Measurements from ENCODE around the gene COL13A1.

COL13A1 gene

DNA sequence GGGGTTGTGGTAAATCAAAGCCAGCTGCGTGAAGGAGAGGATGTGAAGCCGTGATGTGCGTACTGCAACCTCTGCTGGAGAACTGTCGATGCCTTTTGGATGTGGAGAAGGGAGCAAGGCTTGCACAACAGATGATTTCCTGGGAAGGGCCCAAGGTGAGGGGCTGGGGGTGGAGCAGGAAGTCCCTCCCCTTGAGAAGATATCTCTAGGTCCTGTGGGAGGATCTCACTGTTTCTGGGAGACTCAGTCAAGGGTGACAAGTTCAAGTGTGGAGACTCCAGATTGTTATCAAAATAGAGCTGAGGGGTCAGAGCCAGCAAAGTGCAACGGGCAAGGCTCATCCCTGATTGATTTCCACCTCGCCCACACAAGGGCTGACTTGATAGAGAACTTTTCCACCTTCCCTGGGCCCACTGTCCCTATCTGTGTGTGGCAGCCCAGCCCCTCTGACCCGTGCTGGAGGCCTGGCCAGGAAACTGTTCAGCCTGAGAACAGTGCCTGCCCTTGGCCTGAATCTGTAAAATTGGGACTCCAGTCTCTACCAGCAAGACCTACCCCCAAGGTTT is 55.0 kb downstream of the COL13A1 start:
- H3K4me3 ChIP-seq (ENCODE audit: low read depth, low read length) = no peak overlapping the region
- TF ChIP-seq, protein P1, sequence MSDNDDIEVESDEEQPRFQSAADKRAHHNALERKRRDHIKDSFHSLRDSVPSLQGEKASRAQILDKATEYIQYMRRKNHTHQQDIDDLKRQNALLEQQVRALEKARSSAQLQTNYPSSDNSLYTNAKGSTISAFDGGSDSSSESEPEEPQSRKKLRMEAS (IDR thresholded peaks at IDR 0.05; ENCODE audit: low read depth, low read length) = no peak
- TF ChIP-seq, protein P2, sequence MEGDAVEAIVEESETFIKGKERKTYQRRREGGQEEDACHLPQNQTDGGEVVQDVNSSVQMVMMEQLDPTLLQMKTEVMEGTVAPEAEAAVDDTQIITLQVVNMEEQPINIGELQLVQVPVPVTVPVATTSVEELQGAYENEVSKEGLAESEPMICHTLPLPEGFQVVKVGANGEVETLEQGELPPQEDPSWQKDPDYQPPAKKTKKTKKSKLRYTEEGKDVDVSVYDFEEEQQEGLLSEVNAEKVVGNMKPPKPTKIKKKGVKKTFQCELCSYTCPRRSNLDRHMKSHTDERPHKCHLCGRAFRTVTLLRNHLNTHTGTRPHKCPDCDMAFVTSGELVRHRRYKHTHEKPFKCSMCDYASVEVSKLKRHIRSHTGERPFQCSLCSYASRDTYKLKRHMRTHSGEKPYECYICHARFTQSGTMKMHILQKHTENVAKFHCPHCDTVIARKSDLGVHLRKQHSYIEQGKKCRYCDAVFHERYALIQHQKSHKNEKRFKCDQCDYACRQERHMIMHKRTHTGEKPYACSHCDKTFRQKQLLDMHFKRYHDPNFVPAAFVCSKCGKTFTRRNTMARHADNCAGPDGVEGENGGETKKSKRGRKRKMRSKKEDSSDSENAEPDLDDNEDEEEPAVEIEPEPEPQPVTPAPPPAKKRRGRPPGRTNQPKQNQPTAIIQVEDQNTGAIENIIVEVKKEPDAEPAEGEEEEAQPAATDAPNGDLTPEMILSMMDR (IDR thresholded peaks at IDR 0.05; ENCODE audit: low read depth, low read length) = no peak
- TF ChIP-seq POLR2A (IDR thresholded peaks at IDR 0.05; ENCODE audit: extremely low read depth, insufficient read length) (no peak), MYC (IDR thresholded peaks at IDR 0.05; ENCODE audit: low read depth, low read length) (no peak)

DNA sequence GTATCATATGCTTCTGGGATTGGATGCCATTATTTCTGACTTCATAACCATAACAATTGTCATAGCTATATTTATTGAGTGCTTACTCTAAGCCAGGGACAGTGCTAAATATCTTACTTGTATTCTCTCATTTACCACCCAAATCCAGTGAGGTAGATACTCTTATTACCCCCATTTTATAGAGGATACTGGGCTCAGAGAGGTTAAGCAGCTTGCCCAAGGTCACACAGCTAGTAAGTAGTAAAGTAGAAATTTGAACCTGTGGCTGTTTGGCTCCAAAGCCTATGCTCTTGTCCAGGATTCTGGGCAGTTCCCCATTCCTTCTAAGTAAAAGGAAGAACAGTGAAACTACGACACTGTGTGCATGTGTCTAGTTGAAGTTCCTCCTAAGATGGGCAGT is 56.5 kb downstream of the COL13A1 start:
- DNase-seq (ENCODE audit: low read depth) = no peak
- TF ChIP-seq POLR2A (IDR thresholded peaks at IDR 0.05; ENCODE audit: extremely low read depth, insufficient read length) (no peak), MYC (IDR thresholded peaks at IDR 0.05; ENCODE audit: low read depth, low read length) (no peak)
- TF ChIP-seq, protein P1 (IDR thresholded peaks at IDR 0.05; ENCODE audit: low read depth, low read length) = no peak
- TF ChIP-seq, protein P2 (IDR thresholded peaks at IDR 0.05; ENCODE audit: low read depth, low read length) = no peak
- no peak overlapping the region for H3K4me3 ChIP-seq (ENCODE audit: low read depth, low read length)

More for the DNA sequence above, 55.0 kb downstream of the COL13A1 start:
- DNase-seq (ENCODE audit: low read depth) = no peak

DNA sequence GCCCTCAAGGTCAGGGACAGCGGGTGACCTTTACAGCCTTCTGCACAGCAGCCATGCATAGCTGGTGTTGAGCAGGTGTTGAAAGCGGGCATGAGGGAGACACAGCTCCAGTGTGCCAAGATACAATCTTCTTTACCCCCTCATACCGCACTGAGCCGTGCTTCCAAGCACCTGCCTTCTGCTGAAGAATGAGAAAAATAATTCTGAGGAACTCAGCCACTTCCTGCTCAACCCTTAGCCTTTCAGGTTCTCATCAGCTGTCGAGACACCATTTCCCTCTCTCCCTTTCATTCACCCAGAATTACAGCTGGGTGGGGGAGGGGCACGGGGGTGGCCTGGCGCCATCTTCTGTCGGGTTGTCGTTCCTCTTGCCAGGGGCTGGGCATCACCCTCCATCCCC is 58.6 kb downstream of the COL13A1 start:
- no peak overlapping the region for H3K4me3 ChIP-seq (ENCODE audit: low read depth, low read length)
- DNase-seq (ENCODE audit: low read depth) = no peak
- TF ChIP-seq, protein P1 (IDR thresholded peaks at IDR 0.05; ENCODE audit: low read depth, low read length) = no peak
- TF ChIP-seq, protein P2 (IDR thresholded peaks at IDR 0.05; ENCODE audit: low read depth, low read length) = no peak
- TF ChIP-seq POLR2A (IDR thresholded peaks at IDR 0.05; ENCODE audit: extremely low read depth, insufficient read length) = no peak
- TF ChIP-seq MYC (IDR thresholded peaks at IDR 0.05; ENCODE audit: low read depth, low read length) = no peak

DNA sequence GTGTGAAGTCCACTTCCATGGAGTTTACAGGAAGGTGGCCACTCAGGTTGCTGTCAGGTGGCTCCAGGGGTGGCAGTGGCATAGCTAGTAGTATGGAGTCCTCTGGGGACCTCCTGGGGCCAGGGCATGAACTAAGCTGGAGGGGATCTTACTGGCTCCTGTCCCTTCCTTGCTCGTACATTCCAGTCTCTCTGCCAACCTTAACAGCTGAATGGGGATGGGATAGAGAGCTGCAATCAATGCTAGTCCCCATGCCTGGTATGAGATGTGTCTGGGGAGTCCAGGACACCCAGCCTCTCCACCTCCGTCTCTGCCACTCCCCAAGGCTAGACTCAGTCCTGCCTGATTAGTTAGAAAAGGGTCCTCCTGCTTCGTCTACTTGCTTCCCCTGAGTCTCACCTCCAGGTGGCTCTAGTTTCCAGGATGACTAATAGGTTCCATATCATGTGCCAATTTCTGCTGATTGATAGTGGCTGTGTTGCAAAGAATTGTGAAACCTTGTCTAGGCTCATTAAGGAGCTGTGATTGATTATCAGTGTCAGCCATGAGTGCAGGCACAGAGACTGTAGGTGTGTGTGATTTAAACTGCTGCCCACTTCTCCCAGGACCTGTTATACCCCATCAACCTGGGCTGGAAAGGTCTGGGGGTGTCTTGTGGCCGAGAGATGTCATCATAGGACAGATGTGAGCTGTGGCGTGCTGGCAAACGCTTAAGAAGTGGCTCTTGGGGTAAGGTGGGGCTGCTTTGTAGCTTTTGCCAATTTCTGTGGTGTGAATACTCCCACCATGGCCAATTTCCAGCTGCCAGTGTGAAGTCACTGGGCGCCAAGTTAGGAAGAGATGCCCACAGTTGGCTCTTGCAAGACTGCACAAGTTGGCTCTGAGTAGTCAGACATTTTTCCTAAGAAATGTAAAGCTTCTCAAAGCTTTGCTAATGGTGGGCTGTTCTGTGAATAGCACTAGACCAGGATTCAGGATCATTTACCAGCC is 59.8 kb downstream of the COL13A1 start:
- TF ChIP-seq, protein P2 (IDR thresholded peaks at IDR 0.05; ENCODE audit: low read depth, low read length) = peak; percentile 28
- TF ChIP-seq POLR2A (IDR thresholded peaks at IDR 0.05; ENCODE audit: extremely low read depth, insufficient read length) (no peak), MYC (IDR thresholded peaks at IDR 0.05; ENCODE audit: low read depth, low read length) (no peak)
- TF ChIP-seq, protein P1 (IDR thresholded peaks at IDR 0.05; ENCODE audit: low read depth, low read length) = no peak
- no peak overlapping the region for H3K4me3 ChIP-seq (ENCODE audit: low read depth, low read length)
- peak; percentile 69 for DNase-seq (ENCODE audit: low read depth)

DNA sequence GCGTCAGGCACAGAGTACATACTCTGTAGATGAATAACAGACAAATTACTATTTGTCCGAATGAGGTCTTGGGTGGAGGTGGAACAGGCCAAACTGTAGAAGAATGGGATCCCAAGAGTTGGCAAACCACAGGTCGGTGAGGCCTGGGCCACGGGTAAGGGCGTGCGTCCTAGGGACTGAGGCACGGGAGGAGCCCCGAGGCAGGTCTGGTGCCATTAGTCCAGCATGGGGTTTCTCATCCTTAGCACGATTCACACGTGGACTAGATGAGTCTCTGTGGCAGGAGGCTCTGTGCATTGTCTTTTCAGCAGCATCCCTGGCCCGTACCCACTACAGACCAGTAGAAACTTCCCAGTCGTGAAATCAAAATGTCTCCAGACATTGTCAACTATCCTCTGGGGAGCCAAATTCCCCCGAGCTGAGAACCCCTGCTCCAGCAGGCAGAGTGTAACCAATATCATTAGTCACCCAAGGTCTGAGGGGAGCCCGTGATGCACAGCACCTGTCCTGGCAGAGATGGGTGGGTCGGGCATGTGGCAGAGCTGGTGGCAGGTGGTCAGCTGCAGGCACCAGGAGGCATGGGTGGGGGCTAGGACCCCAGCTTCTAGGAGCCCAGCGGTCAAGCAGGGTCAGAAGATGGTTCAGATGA is 61.3 kb downstream of the COL13A1 start:
- TF ChIP-seq, protein P1 (IDR thresholded peaks at IDR 0.05; ENCODE audit: low read depth, low read length) = no peak
- TF ChIP-seq MYC (IDR thresholded peaks at IDR 0.05; ENCODE audit: low read depth, low read length) (no peak), POLR2A (IDR thresholded peaks at IDR 0.05; ENCODE audit: extremely low read depth, insufficient read length) (no peak)
- TF ChIP-seq, protein P2 (IDR thresholded peaks at IDR 0.05; ENCODE audit: low read depth, low read length) = no peak
- no peak for DNase-seq (ENCODE audit: low read depth)
- H3K4me3 ChIP-seq (ENCODE audit: low read depth, low read length) = no peak overlapping the region
